DOHH2 (cell line): ENCODE data around the gene TFCP2L1.

Source experiments
- H3F3A ChIP-seq: fragments of 200-600 bp; sonication (generic), shearing (Covaris generic); 2 replicates; pipeline ENCODE4 v1.6.0; 2016; ENCODE audit warnings: antibody characterized with exemption, mild to moderate bottlenecking; ENCODE audit not compliant: control insufficient read depth, insufficient read depth
- H3K27ac ChIP-seq: fragments of 200-600 bp; sonication (generic); 2 replicates; pipeline ENCODE4 v1.5.1; 2014; ENCODE audit warnings: low read depth, mild to moderate bottlenecking, low read length, moderate library complexity
- H3K27me3 ChIP-seq: fragments of 200-600 bp; sonication (generic); 2 replicates; pipeline ENCODE4 v1.6.1; 2014; ENCODE audit warnings: mild to moderate bottlenecking, low read length, mixed read lengths; ENCODE audit not compliant: control insufficient read depth
- H3K36me3 ChIP-seq: fragments of 200-600 bp; sonication (generic); 2 replicates; pipeline ENCODE4 v1.6.1; 2014; ENCODE audit warnings: mild to moderate bottlenecking, low read length, moderate library complexity, mixed read lengths; ENCODE audit not compliant: control insufficient read depth
- H3K4me1 ChIP-seq: fragments of 200-600 bp; sonication (generic); 2 replicates; pipeline ENCODE4 v1.6.1; 2014; ENCODE audit warnings: mild to moderate bottlenecking, low read length, mixed read lengths; ENCODE audit not compliant: control insufficient read depth
- H3K4me2 ChIP-seq: fragments of 200-600 bp; sonication (generic); 2 replicates; pipeline ENCODE4 v1.6.0; 2014; ENCODE audit warnings: mild to moderate bottlenecking, low read length, moderate library complexity
- H3K4me3 ChIP-seq: fragments of 200-600 bp; sonication (generic); 2 replicates; pipeline ENCODE4 v1.5.1; 2014; ENCODE audit warnings: mild to moderate bottlenecking, low read length, mixed read lengths
- H3K79me2 ChIP-seq: fragments of 200-600 bp; sonication (generic); 2 replicates; pipeline ENCODE4 v1.6.1; 2014; ENCODE audit warnings: mild to moderate bottlenecking, low read length, mixed read lengths; ENCODE audit not compliant: control insufficient read depth
- H3K9me2 ChIP-seq: fragments of 200-600 bp; sonication (generic); replicated peaks from 2 replicates; pipeline ENCODE4 v1.6.1; 2014; ENCODE audit warnings: mild to moderate bottlenecking, low read length, mixed read lengths; ENCODE audit not compliant: control insufficient read depth
- H3K9me3 ChIP-seq: fragments of 200-600 bp; sonication (generic); 2 replicates; pipeline ENCODE4 v1.6.1; 2014; ENCODE audit warnings: antibody characterized with exemption, low read length, mixed read lengths; ENCODE audit not compliant: control insufficient read depth, insufficient read depth
- H4K20me1 ChIP-seq: fragments of 200-600 bp; sonication (generic); 2 replicates; pipeline ENCODE4 v1.6.0; 2014; ENCODE audit warnings: low read depth, mild to moderate bottlenecking, antibody characterized with exemption, low read length, moderate library complexity; ENCODE audit not compliant: control insufficient read depth, insufficient read depth
- CTCF ChIP-seq: fragments of 200-600 bp; sonication (generic); IDR thresholded peaks from one replicate; pipeline ENCODE4 v1.5.1; 2014; ENCODE audit warnings: antibody characterized with exemption, mild to moderate bottlenecking, low read depth, low read length; ENCODE audit not compliant: poor library complexity, severe bottlenecking
- EZH2phosphoT487 ChIP-seq: fragments of 200-600 bp; sonication (generic); IDR thresholded peaks from 2 replicates; pipeline ENCODE4 v1.6.1; 2017; ENCODE audit warnings: borderline replicate concordance, mild to moderate bottlenecking, antibody characterized with exemption, low read length, moderate library complexity, mixed read lengths

The TFCP2L1 gene

DNA sequence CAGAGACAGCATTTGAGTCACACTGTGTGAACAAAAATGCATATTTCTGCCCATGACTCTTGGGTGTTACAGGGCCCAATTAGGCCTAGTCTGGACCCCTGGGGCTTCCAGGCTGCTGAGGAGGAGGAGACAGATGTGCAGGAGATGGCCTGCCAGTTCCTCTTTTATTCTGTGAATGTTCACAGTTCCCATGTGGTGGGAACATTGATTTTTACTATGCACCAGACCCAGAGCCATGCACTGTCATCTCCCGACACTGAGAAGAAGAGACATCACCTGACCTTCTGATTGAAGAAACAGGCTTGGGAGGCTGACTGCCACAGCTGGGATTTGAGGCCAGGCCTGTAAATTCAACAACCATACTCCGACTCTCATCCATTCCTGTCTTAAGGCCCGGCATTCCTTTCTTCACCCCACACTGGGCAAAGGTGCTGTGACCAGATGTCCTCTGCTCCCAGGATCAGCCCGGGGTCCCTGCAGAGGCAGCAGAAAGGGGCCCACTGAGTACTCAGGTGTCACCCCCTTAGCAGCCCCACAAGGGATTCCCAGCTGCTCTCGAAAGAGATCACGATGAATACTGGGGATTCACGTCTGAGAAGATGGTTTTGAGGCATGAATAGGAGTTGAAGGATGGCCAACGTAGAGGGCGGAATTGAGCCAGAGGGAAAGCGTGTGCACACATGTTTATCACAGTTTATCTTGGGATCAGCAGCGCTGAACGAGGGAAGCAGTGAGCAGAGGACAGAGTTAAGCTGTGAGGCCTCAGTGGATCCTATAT, 3.6 kb upstream of the TFCP2L1 start:
- no peaks in the 10 kb centered on the region for H3K9me3 ChIP-seq
- no peaks in the 10 kb centered on the region for H3K36me3 ChIP-seq
- H3K4me3 ChIP-seq: no peak overlapping the region
- H3K9me2 ChIP-seq: no peaks in the 10 kb centered on the region
- H3K79me2 ChIP-seq: no peaks in the 10 kb centered on the region
- no peaks in the 10 kb centered on the region for H3F3A ChIP-seq
- peaks cover 5% of the 10 kb centered on the region; the same call in 1 of the 2 replicates for H3K27me3 ChIP-seq
- peaks cover 4% of the 10 kb centered on the region for H3K4me1 ChIP-seq
- H3K27ac ChIP-seq: no peak overlapping the region
- H3K4me2 ChIP-seq: no peak overlapping the region
- H4K20me1 ChIP-seq: no peaks in the 10 kb centered on the region
- no peak for TF ChIP-seq EZH2phosphoT487
- no peak for TF ChIP-seq CTCF

GRCh38 chr2:121287956-121288355, 3.0 kb upstream of the TFCP2L1 start:
- Histone ChIP-seq H4K20me1 (no peaks in the 10 kb centered on the region), H3K79me2 (no peaks in the 10 kb centered on the region), H3K9me3 (no peaks in the 10 kb centered on the region), H3K36me3 (no peaks in the 10 kb centered on the region), H3F3A (no peaks in the 10 kb centered on the region), H3K9me2 (no peaks in the 10 kb centered on the region), H3K4me1 (peaks cover 4% of the 10 kb centered on the region), H3K27me3 (peaks cover 5% of the 10 kb centered on the region; the same call in 1 of the 2 replicates), H3K4me3 (no peak overlapping the region), H3K27ac (no peak overlapping the region), H3K4me2 (no peak overlapping the region)
- TF ChIP-seq CTCF (no peak), EZH2phosphoT487 (no peak)

DNA sequence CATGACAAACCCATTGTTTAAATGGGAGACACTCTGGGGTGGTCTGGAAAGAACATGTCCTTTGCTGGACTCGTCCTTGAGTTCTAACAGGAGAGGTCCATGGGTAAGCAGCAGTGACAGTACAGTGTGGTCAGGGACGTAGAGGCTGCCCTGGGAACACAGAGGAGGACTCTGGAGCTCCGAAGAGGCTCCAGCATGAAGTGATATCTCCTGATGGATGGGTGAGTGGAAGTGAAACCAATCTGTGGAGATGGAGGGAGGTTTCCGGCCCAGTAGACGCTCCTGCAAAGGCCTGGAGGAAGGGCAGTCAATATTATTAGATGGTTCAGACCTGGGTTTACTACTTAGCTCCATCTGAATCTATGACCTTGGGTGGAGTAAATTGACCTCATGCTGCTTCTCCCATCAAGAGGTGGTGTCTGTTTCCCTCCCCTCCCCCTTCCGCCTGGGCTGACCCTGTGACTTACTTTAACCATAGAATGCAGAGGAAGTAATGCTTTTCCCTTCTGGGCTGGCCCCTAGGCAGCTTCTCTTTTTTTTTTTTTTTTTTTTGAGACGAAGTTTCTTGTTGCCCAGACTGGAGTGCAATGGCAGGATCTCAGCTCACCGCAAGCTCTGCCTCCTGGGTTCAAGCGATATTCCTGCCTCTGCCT, 2.3 kb upstream of the TFCP2L1 start:
- TF ChIP-seq EZH2phosphoT487 (no peak), CTCF (no peak)
- no peaks in the 10 kb centered on the region for H4K20me1 ChIP-seq
- H3K27me3 ChIP-seq: peaks cover 5% of the 10 kb centered on the region; the same call in 1 of the 2 replicates
- H3K27ac ChIP-seq: no peak overlapping the region
- peaks cover 4% of the 10 kb centered on the region for H3K4me1 ChIP-seq
- no peaks in the 10 kb centered on the region for H3K9me3 ChIP-seq
- H3F3A ChIP-seq: no peaks in the 10 kb centered on the region
- H3K4me2 ChIP-seq: no peak overlapping the region
- no peaks in the 10 kb centered on the region for H3K9me2 ChIP-seq
- H3K79me2 ChIP-seq: no peaks in the 10 kb centered on the region
- H3K4me3 ChIP-seq: no peak overlapping the region
- H3K36me3 ChIP-seq: no peaks in the 10 kb centered on the region
